Measurements from ENCODE around the gene COX7A2L. TPM values are rescaled to one million over a fixed set of nuclear protein-coding genes. Genes with fewer than 3 reads are reported as not detected.

The COX7A2L gene
- total and polyA plus RNA-seq, 2 of the 8 experiments (the other 6 are each of a cell fraction or from before 2014, with no cell fraction given): 85.6 to 114 TPM

GRCh38 chr2:42324949-42325348 lies 36.1 kb downstream of the COX7A2L start:
- H4K20me1 ChIP-seq (replicated peaks in 1 of 2; ENCODE audit: control insufficient read depth in 1 of 2, insufficient read depth in 2 of 2, low read length in 2 of 2): peaks cover 0 to 7% of the 10 kb centered on the region in 2 experiments
- H4K8ac ChIP-seq (ENCODE audit: extremely low read depth, insufficient read depth, low read length): no peak overlapping the region
- no peak overlapping the region for H2AK5ac ChIP-seq (ENCODE audit: low read depth, low read length)
- H2BK20ac ChIP-seq (ENCODE audit: low read length): no peak overlapping the region
- no peak overlapping the region for H3K56ac ChIP-seq (replicated peaks; ENCODE audit: insufficient read length, low read depth, low read length)
- ChIA-PET POLR2A (ENCODE audit: partially characterized antibody) (no interaction called here), CTCF (ENCODE audit: partially characterized antibody) (interaction anchor here (1.0 kb wide), 1 partner anchor 9 kb away, joined by 3 read pairs; no protein-coding TSS in a partner anchor)
- H3K23ac ChIP-seq (ENCODE audit: insufficient read length): no peak overlapping the region
- no peaks in the 10 kb centered on the region for H3K4me1 ChIP-seq (replicated peaks in 1 of 4; ENCODE audit: control insufficient read depth in 3 of 4, insufficient read depth in 4 of 4, low read length in 3 of 4)
- FAIRE-seq (no peak), DNase-seq (ENCODE audit: low read depth in 1 of 2, low spot score in 2 of 2) (no peak)
- H3K9me3 ChIP-seq (ENCODE audit: insufficient read depth in 2 of 2, low read depth in 1 of 2, low read length in 1 of 2): no peaks in the 10 kb centered on the region
- H3K27me3 ChIP-seq (replicated peaks in 1 of 4; ENCODE audit: control insufficient read depth in 3 of 4, extremely low read depth in 1 of 4, insufficient read depth in 3 of 4, low read length in 3 of 4): no peaks in the 10 kb centered on the region
- no peak overlapping the region for H4K5ac ChIP-seq (ENCODE audit: insufficient read length, low read depth, low read length)
- no peak overlapping the region for H3K4ac ChIP-seq (replicated peaks; ENCODE audit: insufficient read length, low read depth, low read length)
- H3K14ac ChIP-seq (ENCODE audit: insufficient read length): no peak overlapping the region
- H3K79me1 ChIP-seq (ENCODE audit: low read depth, low read length): no peaks in the 10 kb centered on the region
- H2AFZ ChIP-seq (ENCODE audit: low read length): no peak overlapping the region
- no peak overlapping the region for H3K4me2 ChIP-seq (ENCODE audit: insufficient read depth in 1 of 2, low read depth in 2 of 2, low read length in 2 of 2)
- TF ChIP-seq MAFK (IDR thresholded peaks at IDR 0.05; ENCODE audit: low read depth, low read length) (no peak), RXRA (IDR thresholded peaks at IDR 0.05; ENCODE audit: insufficient read depth, low read depth, low read length) (no peak), SP4 (IDR thresholded peaks at IDR 0.05; ENCODE audit: low read length) (no peak), BCL11A (IDR thresholded peaks at IDR 0.05; ENCODE audit: low read depth in 2 of 2, low read length in 2 of 2) (no peak), PHF8 (conservative IDR thresholded peaks at IDR 0.05; ENCODE audit: low read depth, low read length) (no peak), KDM5A (IDR thresholded peaks at IDR 0.05; ENCODE audit: low read length) (no peak), CEBPB (IDR thresholded peaks at IDR 0.05; ENCODE audit: low read depth, low read length) (no peak), SAP30 (IDR thresholded peaks at IDR 0.05; ENCODE audit: insufficient read depth, insufficient replicate concordance, low read length) (no peak)
- no peak overlapping the region for H3K18ac ChIP-seq (ENCODE audit: extremely low read depth, low read length)
- H2BK120ac ChIP-seq (replicated peaks; ENCODE audit: low read depth, low read length): no peak overlapping the region
- no peaks in the 10 kb centered on the region for H3K23me2 ChIP-seq (ENCODE audit: low read depth, low read length)
- WGBS, 2 experiments (ENCODE audit: extremely low coverage in 1 of 2, insufficient coverage in 1 of 2, insufficient read length in 1 of 2, insufficient replicate concordance in 2 of 2, low coverage in 1 of 2, low lambda C conversion rate in 2 of 2, missing lambda C conversion rate in 1 of 2): 88% methylated on average over 2 of the region's 2 CpGs; no CpG with 5 or more reads in 1 of the 2 experiments
- H3K36me3 ChIP-seq (ENCODE audit: control insufficient read depth in 2 of 4, insufficient read depth in 4 of 4, low read length in 3 of 4): peaks cover 2 to 29% (median 19%) of the 10 kb centered on the region in 4 experiments; a peak in 7 of 8 replicates
- no peak overlapping the region for H2BK15ac ChIP-seq (ENCODE audit: low read length)
- no peak overlapping the region for H2BK5ac ChIP-seq (ENCODE audit: low read depth, low read length)
- H3K27ac ChIP-seq (ENCODE audit: low read depth, low read length): no peak overlapping the region
- H4K91ac ChIP-seq (replicated peaks; ENCODE audit: insufficient read length, low read length): no peak overlapping the region
- no peak overlapping the region for H3K9ac ChIP-seq (replicated peaks in 1 of 4; ENCODE audit: extremely low read depth in 1 of 4, low read depth in 3 of 4, low read length in 3 of 4)
- no peak overlapping the region for H3K4me3 ChIP-seq (ENCODE audit: extremely low read depth in 1 of 4, insufficient read depth in 2 of 4, low read depth in 3 of 4, low read length in 4 of 4)
- no peaks in the 10 kb centered on the region for H3K79me2 ChIP-seq (ENCODE audit: control insufficient read depth in 1 of 2, insufficient read depth in 2 of 2, low read length in 2 of 2)
- no peak overlapping the region for H2BK12ac ChIP-seq (ENCODE audit: low read depth, low read length)

All from H1 (cell line).